Ovary (tissue), 3 donors: ENCODE results near the gene CYP2W1.

Experiments used
- CTCF ChIP-seq, 3 donors: fragments of 450-650 bp in 2 of 3; fragments of 200-600 bp in 1 of 3; IDR thresholded peaks; one replicate each; pipeline versions ENCODE4 v1.5.1 to v1.8.0; 2016 to 2022; ENCODE audit warnings: antibody characterized with exemption in 3 of 3, mild to moderate bottlenecking in 1 of 3
- EP300 ChIP-seq: sonication (generic); formaldehyde crosslinking; IDR thresholded peaks from one replicate; pipeline ENCODE4 v1.6.1; 2017; ENCODE audit warnings: antibody characterized with exemption
- POLR2A ChIP-seq: fragments of 450-650 bp; IDR thresholded peaks from one replicate; pipeline ENCODE4 v1.6.1; 2017; ENCODE audit warnings: antibody characterized with exemption, mild to moderate bottlenecking, moderate library complexity
- donor health status: DM: no; HTN: no; CAD: no.

- no peak for TF ChIP-seq CTCF (IDR thresholded peaks at IDR 0.05)
- TF ChIP-seq POLR2A = no peak
- no peak for TF ChIP-seq EP300
Observed at GRCh38 chr7:962401-963081, 20.4 kb upstream of the CYP2W1 start.
